Spinal cord (tissue), 10 donors: ENCODE results near the gene GRID2. TPM values are rescaled to one million over a fixed set of nuclear protein-coding genes. Genes with fewer than 3 reads are reported as not detected.

Experiments used
- DNase-seq, 6 donors: peaks; one replicate each; pipeline versions ENCODE4 v3.0.0 to v3.0.0-alpha.2; 2013 to 2015; ENCODE audit warnings: low spot score in 6 of 6, low read depth in 4 of 6
- H3K27ac ChIP-seq: one replicate; pipeline ENCODE4 v1.5.1; 2013; ENCODE audit warnings: low read depth, low read length, control low read depth
- H3K27me3 ChIP-seq: one replicate; pipeline ENCODE4 v1.6.1; 2013; ENCODE audit warnings: low read length; ENCODE audit not compliant: control insufficient read depth, insufficient read depth
- H3K36me3 ChIP-seq: one replicate; pipeline ENCODE4 v1.6.1; 2013; ENCODE audit warnings: low read length; ENCODE audit not compliant: control insufficient read depth, insufficient read depth
- H3K4me1 ChIP-seq: one replicate; pipeline ENCODE4 v1.6.1; 2013; ENCODE audit warnings: low read length; ENCODE audit not compliant: control insufficient read depth, insufficient read depth
- H3K4me3 ChIP-seq: one replicate; pipeline ENCODE4 v1.5.1; 2013; ENCODE audit warnings: low read depth, low read length, control low read depth
- H3K9me3 ChIP-seq: one replicate; pipeline ENCODE4 v1.6.1; 2013; ENCODE audit warnings: low read length; ENCODE audit not compliant: control insufficient read depth, insufficient read depth
- WGBS: methylation state at CpG from one replicate; pipeline ENCODE4 v1.1.5; 2013; ENCODE audit warnings: missing lambda C conversion rate; ENCODE audit not compliant: insufficient coverage; 5-methylcytosine and 5-hydroxymethylcytosine counted together
- polyA plus RNA-seq, 2 donors: library from polyadenylated mRNA; unstranded; fragments of 120-200 nt; gene quantifications; one replicate each; pipeline ENCODE4 v1.2.1, GENCODE V29; 2013; ENCODE audit not compliant: insufficient read length in 2 of 2
- total RNA-seq, 2 donors: library from RNA; depleted of rRNA in 1 of 2; stranded (reverse); fragments of 120-200 nt in 1 of 2; fragments of >200 nt in 1 of 2; gene quantifications; one replicate each; pipeline versions ENCODE4 v1.2.3 to v1.2.4, GENCODE V29; 2013 to 2014
- donor health status: healthy.

The GRID2 gene
- total and polyA plus RNA-seq, 4 donors, result 17.8 to 40.8 (median 23.4) TPM

DNA sequence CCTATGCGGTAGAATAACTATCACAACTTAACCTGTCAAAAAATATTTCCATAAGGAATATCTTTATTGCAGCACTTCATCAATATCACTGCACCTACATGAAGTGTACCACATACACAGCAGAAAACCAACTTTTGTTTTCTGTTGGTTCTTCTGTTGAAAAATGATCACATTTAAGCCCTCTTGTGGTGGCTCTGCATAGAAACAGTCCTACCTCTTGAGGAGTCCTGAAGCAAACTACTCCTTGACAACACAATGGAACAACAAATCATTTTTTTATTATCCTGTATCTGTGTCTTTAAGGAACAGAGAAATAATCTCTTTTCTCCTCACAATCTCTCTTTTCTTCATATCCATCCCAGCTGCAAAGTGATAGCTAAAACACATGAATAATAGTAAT, 1484.9 kb downstream of the GRID2 start:
- H3K27ac ChIP-seq, result no peak overlapping the region
- H3K36me3 ChIP-seq, result no peaks in the 10 kb centered on the region
- no CpG with 5 or more reads among the region's 1 CpG for WGBS
- H3K4me1 ChIP-seq, result no peaks in the 10 kb centered on the region
- no peak overlapping the region for H3K4me3 ChIP-seq
- H3K27me3 ChIP-seq, result no peaks in the 10 kb centered on the region
- H3K9me3 ChIP-seq, result no peaks in the 10 kb centered on the region
- DNase-seq, result peak in 2 of 6 donors; percentile 33 to 72

DNA sequence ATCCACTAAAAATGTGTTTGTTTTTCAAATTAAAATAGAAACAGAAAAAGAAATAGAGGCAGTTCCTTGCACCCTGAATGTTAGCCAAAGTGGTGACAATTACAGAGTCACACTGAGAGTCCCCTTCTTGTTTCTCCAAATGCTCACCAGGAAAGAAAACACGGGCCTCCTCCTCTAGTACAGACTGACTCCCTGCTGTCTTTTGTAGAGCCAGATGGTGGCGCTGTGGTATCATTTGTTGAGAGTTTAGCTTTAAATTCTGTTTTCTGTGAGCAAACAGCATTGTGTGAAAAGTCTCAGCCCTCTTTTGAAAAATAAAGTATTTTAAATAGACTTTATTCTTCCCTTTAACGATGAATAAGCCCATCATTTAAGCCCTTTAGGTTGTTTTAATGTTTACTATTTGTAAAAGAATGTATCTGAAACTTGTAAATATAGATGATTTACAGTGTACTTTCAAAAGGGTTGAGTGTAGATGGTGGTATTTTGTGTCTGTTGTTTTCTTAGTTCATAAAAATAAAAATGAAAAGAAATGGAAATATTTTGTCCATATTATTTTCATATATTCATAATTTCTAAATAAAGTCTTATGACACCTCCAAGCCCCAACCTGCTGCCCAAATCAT, 1487.9 kb downstream of the GRID2 start:
- Histone ChIP-seq H3K36me3 (no peaks in the 10 kb centered on the region), H3K27me3 (peaks cover 9% of the 10 kb centered on the region), H3K4me3 (no peak overlapping the region), H3K9me3 (no peaks in the 10 kb centered on the region), H3K27ac (no peak overlapping the region), H3K4me1 (peaks cover 3% of the 10 kb centered on the region)
- no CpG with 5 or more reads among the region's 3 CpGs for WGBS
- peak; percentile 46 to 92 (median 66) for DNase-seq

DNA sequence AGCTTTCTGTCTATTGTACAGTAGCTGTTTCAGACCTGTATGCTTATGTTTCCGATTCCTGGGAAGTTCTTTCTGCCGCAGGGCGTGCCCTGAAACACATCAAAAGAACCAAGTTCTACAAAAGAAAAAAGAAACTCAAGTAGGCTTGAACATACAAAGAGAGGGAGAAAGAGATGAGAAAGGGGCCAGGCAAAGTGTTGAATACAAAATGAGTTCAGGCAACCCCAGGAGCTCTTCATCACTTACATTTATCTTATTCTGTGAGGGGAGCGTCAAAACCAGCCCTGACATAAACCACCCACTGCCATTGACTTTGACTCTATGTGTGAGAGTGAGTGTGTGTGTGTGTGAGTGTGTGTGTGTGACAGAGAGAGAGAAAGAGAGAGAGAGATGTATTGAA, 1498.3 kb downstream of the GRID2 start:
- Histone ChIP-seq H3K36me3 (no peaks in the 10 kb centered on the region), H3K9me3 (no peaks in the 10 kb centered on the region), H3K4me3 (no peak overlapping the region), H3K27me3 (peaks cover 3% of the 10 kb centered on the region), H3K4me1 (no peaks in the 10 kb centered on the region), H3K27ac (no peak overlapping the region)
- WGBS, result no CpG with 5 or more reads among the region's 4 CpGs
- DNase-seq, result peak in 1 of 6 donors; percentile 5

DNA sequence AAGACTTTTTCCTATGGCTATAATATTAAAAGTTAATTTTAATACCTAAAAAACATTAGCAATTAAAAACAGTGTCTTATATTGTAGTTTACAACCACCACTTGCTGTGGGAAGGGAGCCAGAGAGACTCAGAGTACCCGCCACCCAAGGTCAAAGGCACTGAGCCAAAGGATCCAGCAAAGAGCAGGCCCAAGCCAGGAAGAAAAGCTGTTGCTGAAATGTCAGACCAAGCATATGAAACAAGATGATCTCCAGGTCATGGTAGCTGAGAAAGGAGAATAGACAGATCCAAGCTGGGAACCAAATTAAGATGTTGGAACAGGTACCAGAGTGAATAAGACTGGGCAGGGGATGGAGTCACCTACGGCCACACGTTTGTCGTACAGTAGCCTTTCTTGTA, 1506.0 kb downstream of the GRID2 start:
- WGBS, result 25% methylated on average over 1 of the region's 4 CpGs
- H3K9me3 ChIP-seq, result no peaks in the 10 kb centered on the region
- DNase-seq, result peak in 2 of 6 donors; percentile 60 to 63
- H3K4me3 ChIP-seq, result no peak overlapping the region
- no peaks in the 10 kb centered on the region for H3K27me3 ChIP-seq
- no peaks in the 10 kb centered on the region for H3K36me3 ChIP-seq
- no peaks in the 10 kb centered on the region for H3K4me1 ChIP-seq
- H3K27ac ChIP-seq, result no peak overlapping the region

DNA sequence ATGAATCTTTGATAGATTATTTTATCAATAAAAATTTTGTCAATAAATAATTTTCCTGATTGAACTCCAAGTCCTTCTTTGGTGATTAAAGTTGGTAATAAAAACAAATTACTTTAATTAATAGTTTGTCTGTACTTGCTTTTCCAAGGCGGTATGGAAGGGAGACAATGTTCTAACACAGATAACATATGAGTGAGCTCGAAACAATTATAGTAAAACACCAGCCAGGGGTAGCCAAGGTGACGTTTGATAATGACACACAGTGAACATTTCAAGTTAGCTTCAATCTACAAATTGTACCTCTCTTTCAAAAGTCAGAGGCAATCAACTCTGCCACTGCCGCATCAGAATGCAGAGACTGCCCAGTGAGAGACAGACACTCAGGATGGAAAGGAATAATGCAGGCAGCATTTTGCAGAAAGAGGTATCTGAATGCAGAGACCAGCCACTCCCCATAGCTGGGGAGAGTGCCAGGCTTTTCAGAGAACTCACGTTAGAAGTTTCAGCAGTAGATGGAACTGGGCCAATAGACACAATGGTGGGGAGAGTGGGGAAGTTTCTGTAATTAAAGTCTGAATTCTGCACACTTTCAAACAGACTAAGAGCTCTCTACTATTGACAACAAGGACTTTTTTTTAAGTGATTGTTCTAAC, 1506.7 kb downstream of the GRID2 start:
- H3K36me3 ChIP-seq, result no peaks in the 10 kb centered on the region
- H3K27ac ChIP-seq, result no peak overlapping the region
- H3K9me3 ChIP-seq, result no peaks in the 10 kb centered on the region
- no peaks in the 10 kb centered on the region for H3K4me1 ChIP-seq
- 54% methylated on average over 2 of the region's 5 CpGs for WGBS
- no peaks in the 10 kb centered on the region for H3K27me3 ChIP-seq
- peak in 2 of 6 donors; percentile 79 to 85 for DNase-seq
- H3K4me3 ChIP-seq, result no peak overlapping the region

DNA sequence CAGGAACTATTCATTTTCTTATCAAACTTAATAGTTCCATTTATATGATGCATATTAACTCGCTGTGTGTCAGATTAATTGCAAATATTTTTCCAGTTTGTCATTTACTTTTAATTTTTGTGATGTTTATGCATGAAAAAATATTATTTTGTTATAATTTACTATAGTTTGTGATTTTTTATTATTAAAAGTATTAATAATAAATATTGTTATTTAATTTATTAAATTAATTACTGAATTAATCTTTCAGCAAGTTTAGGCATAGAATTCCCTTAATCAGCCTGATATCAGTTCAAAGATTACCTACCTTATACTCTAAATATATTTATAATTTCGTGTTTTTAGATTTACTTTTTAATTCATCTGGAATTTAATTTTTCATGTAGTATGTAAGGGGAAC, 1509.3 kb downstream of the GRID2 start:
- H3K36me3 ChIP-seq, result no peaks in the 10 kb centered on the region
- no CpG with 5 or more reads among the region's 2 CpGs for WGBS
- no peak overlapping the region for H3K27ac ChIP-seq
- H3K27me3 ChIP-seq, result no peaks in the 10 kb centered on the region
- no peaks in the 10 kb centered on the region for H3K4me1 ChIP-seq
- no peak for DNase-seq
- no peak overlapping the region for H3K4me3 ChIP-seq
- H3K9me3 ChIP-seq, result no peaks in the 10 kb centered on the region

DNA sequence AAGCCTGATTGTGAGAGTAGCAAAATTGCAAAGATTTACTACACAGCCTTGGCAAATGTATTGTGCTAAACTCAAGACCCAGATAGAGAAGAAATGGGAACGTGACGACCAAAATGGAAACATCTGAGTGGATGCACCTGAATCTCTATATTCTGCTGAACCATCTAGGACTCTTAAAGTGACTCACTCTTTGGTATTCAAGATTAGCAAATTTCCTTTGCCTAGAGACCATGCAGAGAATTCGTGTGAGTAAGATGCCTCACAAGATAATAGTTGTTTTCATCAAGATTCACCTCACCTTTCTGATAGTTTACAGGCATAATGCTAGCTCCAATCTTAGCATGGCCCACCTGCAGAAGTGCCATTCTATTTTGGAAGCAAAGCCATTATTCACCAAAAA, 1510.4 kb downstream of the GRID2 start:
- no peak for DNase-seq
- 64% methylated on average over 2 of the region's 3 CpGs for WGBS
- Histone ChIP-seq H3K4me1 (no peaks in the 10 kb centered on the region), H3K36me3 (no peaks in the 10 kb centered on the region), H3K9me3 (no peaks in the 10 kb centered on the region), H3K27ac (no peak overlapping the region), H3K4me3 (no peak overlapping the region), H3K27me3 (no peaks in the 10 kb centered on the region)

DNA sequence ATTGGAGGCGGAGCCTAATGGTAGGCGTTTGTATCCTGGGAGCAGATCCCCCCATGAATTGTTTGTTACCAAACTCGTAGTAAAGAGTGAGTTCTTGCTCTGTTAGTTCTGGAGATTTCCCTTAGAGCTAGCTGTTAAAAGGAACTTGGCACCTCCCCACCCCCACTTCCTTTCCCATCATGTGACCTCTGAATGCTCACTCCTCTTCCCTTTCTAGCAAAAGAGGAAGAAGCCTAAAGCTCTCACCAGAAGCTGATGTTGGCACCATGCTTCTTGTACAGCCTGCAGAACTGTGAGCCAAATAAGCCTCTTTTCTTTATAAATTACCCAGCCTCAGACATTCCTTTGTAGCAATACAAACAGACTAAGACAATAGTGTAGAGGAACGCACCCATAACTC, 1511.0 kb downstream of the GRID2 start:
- H3K4me1 ChIP-seq, result no peaks in the 10 kb centered on the region
- no peak overlapping the region for H3K27ac ChIP-seq
- H3K9me3 ChIP-seq, result no peaks in the 10 kb centered on the region
- no peak overlapping the region for H3K4me3 ChIP-seq
- no peak for DNase-seq
- no CpG with 5 or more reads among the region's 4 CpGs for WGBS
- H3K27me3 ChIP-seq, result no peaks in the 10 kb centered on the region
- H3K36me3 ChIP-seq, result no peaks in the 10 kb centered on the region
